ENCODE data around the gene SNX25. TPM values are rescaled to one million over a fixed set of nuclear protein-coding genes. Genes with fewer than 3 reads are reported as not detected.

The SNX25 gene
- total and polyA plus RNA-seq, 3 donors from 2014 or later: 20.2 to 50.5 (median 45.0) TPM

DNA sequence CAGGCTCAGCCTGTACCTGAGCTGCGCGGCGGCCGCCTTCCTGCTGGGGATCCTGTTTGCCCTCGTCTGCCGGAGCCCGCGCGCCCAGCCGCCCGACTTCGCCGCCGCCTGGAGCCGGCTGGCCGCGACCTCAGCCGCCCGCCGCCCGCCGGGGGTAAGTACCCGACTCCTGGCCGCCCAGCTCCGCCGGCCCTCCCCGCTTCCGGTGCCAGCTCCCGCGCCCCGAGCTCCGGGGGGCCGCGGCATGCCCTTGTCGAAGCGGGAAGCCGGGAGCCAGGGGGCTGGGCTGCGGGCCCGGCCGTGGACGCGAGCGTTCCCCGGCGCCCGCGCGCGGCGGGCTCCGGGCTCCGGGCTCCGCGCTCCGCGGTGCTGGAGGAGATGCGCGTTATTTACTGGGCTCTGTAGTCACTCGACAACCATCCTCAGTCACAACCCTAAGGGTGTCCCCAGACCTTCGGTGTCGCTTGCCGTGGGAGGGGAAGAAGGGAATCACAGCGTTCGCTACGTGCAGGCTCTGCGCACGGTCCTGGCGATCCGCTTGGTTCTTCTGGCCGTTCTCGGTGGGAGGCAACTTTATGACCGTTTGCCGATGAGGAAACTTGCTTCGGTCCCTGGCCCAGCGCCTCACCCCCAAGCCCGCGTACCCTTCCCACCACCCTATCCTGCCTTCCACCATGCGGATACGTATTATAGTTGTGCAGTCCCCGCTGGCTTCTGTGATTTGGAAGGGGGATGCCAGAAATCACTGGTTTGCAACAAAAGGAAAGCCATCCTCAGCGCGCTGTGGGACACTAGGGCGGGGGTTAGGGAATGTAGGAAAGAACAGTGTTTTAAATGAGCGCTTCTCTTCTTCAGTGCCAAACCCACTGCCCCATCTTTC is 944 bp downstream of the SNX25 start:
- WGBS, 2 donors: 1% methylated on average over 19 to 84 of the region's 84 CpGs
- peak overlapping the region; percentile 87 to 95 for H3K27ac ChIP-seq
- TF ChIP-seq, protein P1, sequence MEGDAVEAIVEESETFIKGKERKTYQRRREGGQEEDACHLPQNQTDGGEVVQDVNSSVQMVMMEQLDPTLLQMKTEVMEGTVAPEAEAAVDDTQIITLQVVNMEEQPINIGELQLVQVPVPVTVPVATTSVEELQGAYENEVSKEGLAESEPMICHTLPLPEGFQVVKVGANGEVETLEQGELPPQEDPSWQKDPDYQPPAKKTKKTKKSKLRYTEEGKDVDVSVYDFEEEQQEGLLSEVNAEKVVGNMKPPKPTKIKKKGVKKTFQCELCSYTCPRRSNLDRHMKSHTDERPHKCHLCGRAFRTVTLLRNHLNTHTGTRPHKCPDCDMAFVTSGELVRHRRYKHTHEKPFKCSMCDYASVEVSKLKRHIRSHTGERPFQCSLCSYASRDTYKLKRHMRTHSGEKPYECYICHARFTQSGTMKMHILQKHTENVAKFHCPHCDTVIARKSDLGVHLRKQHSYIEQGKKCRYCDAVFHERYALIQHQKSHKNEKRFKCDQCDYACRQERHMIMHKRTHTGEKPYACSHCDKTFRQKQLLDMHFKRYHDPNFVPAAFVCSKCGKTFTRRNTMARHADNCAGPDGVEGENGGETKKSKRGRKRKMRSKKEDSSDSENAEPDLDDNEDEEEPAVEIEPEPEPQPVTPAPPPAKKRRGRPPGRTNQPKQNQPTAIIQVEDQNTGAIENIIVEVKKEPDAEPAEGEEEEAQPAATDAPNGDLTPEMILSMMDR (IDR thresholded peaks at IDR 0.05): no peak
- no peak for TF ChIP-seq POLR2A (IDR thresholded peaks at IDR 0.05)
- DNase-seq: peak; percentile 70
- H3K36me3 ChIP-seq (ENCODE audit: low read depth, missing control alignments): no peaks in the 10 kb centered on the region
- peaks cover 25% of the 10 kb centered on the region for H3K4me1 ChIP-seq
- H3K4me3 ChIP-seq: peak overlapping the region; percentile 82 to 84
- intact Hi-C loops (cut with DNase I; ENCODE audit: low total_unique reads): no loop called here
- no peaks in the 10 kb centered on the region for H3K27me3 ChIP-seq
- H3K9me3 ChIP-seq: no peaks in the 10 kb centered on the region

DNA sequence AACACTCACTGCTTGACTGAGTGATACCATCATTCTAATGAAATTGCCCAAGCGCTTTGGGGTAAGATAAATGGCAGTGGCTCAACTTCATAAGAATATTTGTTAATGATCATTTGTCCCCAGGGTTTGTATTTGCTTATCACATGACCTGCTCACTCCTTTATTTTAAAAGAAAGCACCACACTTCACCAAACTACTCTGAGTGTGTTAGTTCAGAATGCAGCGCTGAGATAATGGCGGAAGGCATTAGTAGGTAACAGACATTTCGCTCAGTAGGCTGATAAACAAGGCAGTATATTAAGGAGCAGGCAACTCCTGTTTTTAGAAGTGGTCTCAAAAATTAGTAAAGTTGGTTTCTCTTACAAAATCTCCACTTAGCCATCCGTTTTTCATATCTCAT is 1.6 kb downstream of the SNX25 start:
- DNase-seq: peak; percentile 57
- peak overlapping the region; percentile 87 to 95 for H3K27ac ChIP-seq
- no peaks in the 10 kb centered on the region for H3K36me3 ChIP-seq (ENCODE audit: low read depth, missing control alignments)
- 32 to 36% methylated on average over 5 of the region's 5 CpGs for WGBS, 2 donors
- H3K27me3 ChIP-seq: no peaks in the 10 kb centered on the region
- intact Hi-C loops (cut with DNase I; ENCODE audit: low total_unique reads): no loop called here
- peak overlapping the region; percentile 82 to 84 for H3K4me3 ChIP-seq
- H3K4me1 ChIP-seq: peaks cover 29% of the 10 kb centered on the region
- H3K9me3 ChIP-seq: no peaks in the 10 kb centered on the region
- no peak for TF ChIP-seq POLR2A (IDR thresholded peaks at IDR 0.05)
- TF ChIP-seq, protein P1 (IDR thresholded peaks at IDR 0.05): no peak

DNA sequence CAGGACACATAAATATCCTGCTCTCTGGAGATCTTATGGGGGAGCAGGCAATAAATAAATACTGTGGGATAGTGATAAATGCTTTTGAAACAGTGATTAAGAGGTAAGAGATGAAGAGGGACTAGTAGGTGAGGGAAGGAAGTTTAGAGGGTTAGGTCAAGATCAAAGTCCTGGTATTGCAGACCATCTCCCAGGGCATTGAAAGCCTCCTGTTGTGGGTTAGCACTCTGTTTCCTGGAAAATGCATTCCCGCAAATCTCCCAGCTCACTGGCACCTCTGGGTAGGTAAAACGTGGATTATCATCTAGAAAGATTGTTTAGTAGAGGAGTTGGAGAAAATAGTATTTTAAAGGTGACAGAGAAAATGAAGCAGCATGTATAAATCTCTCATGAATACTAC is 2.2 kb downstream of the SNX25 start:
- no peaks in the 10 kb centered on the region for H3K27me3 ChIP-seq
- TF ChIP-seq, protein P1 (IDR thresholded peaks at IDR 0.05): no peak
- TF ChIP-seq POLR2A (IDR thresholded peaks at IDR 0.05): no peak
- H3K9me3 ChIP-seq: no peaks in the 10 kb centered on the region
- WGBS, 2 donors: 49 to 51% methylated on average over 2 of the region's 2 CpGs
- intact Hi-C loops (cut with DNase I; ENCODE audit: low total_unique reads): no loop called here
- H3K4me3 ChIP-seq: peak overlapping the region in 1 of 2 donors; percentile 84
- H3K4me1 ChIP-seq: peaks cover 29% of the 10 kb centered on the region
- H3K36me3 ChIP-seq (ENCODE audit: low read depth, missing control alignments): no peaks in the 10 kb centered on the region
- peak overlapping the region; percentile 87 to 95 for H3K27ac ChIP-seq
- DNase-seq: no peak

DNA sequence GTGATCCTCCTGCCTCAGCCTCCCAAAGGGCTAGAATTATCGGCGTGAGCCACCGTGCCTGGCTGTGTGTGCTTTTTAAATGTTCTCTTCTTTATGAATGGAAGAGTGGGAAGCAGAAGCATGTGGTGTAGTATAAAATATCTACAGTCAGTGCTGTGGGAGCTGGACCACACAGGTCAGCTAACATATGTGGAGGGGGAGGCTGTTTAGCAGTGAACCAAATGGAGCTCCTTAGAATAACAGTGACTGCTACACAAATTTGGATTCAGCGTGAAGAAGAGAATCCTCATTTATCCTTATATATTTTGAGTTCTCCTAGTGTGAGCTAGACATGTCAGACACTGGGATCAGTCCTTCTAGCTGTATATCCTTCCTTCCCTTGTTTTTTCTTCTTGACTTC is 3.2 kb downstream of the SNX25 start:
- 77 to 84% methylated on average over 4 of the region's 4 CpGs for WGBS, 2 donors
- H3K4me1 ChIP-seq: peaks cover 34% of the 10 kb centered on the region
- H3K27ac ChIP-seq: no peak overlapping the region
- intact Hi-C loops (cut with DNase I; ENCODE audit: low total_unique reads): no loop called here
- TF ChIP-seq POLR2A (IDR thresholded peaks at IDR 0.05): no peak
- TF ChIP-seq, protein P1 (IDR thresholded peaks at IDR 0.05): no peak
- H3K36me3 ChIP-seq (ENCODE audit: low read depth, missing control alignments): no peaks in the 10 kb centered on the region
- H3K27me3 ChIP-seq: no peaks in the 10 kb centered on the region
- DNase-seq: no peak
- no peaks in the 10 kb centered on the region for H3K9me3 ChIP-seq
- H3K4me3 ChIP-seq: no peak overlapping the region
